SU-DHL-6 (cell line): Measurements from ENCODE around the gene DCAKD.

Experiments
- H2AFZ ChIP-seq: fragments of 200-600 bp; sonication (generic); 2 replicates; pipeline ENCODE4 v1.6.1; 2014; ENCODE audit warnings: low read depth, mild to moderate bottlenecking, moderate library complexity, mixed read lengths, antibody characterized with exemption, low read length; ENCODE audit not compliant: severe bottlenecking
- H3F3A ChIP-seq: fragments of 200-600 bp; shearing (Covaris generic); 2 replicates; pipeline ENCODE4 v1.6.0; 2016; ENCODE audit warnings: antibody characterized with exemption, mild to moderate bottlenecking; ENCODE audit not compliant: insufficient read depth
- H3K27ac ChIP-seq: fragments of 200-600 bp; sonication (generic); 2 replicates; pipeline ENCODE4 v1.5.1; 2016; ENCODE audit warnings: low read depth, mild to moderate bottlenecking, low read length, moderate library complexity, mixed read lengths
- H3K27me3 ChIP-seq: fragments of 200-600 bp; sonication (generic), shearing (Covaris generic); 2 replicates; pipeline ENCODE4 v1.6.0; 2014; ENCODE audit warnings: mild to moderate bottlenecking, low read length
- H3K36me3 ChIP-seq: fragments of 200-600 bp; sonication (generic); 2 replicates; pipeline ENCODE4 v1.6.1; 2014; ENCODE audit warnings: mild to moderate bottlenecking, low read length, mixed read lengths
- H3K4me2 ChIP-seq: fragments of 300-600, 200-600 bp; shearing (Covaris generic), sonication (generic); 2 replicates; pipeline ENCODE4 v1.6.0; 2014; ENCODE audit warnings: low read length, low read depth, mild to moderate bottlenecking; ENCODE audit not compliant: poor library complexity, severe bottlenecking
- H3K4me3 ChIP-seq: fragments of 200-600 bp; sonication (generic); 2 replicates; pipeline ENCODE4 v1.5.1; 2014; ENCODE audit warnings: antibody characterized with exemption, low read length, mild to moderate bottlenecking, mixed read lengths; ENCODE audit not compliant: insufficient read depth, poor library complexity, severe bottlenecking
- H3K79me2 ChIP-seq: fragments of 200-600 bp; sonication (generic); 2 replicates; pipeline ENCODE4 v1.6.1; 2014; ENCODE audit warnings: mild to moderate bottlenecking, low read length, moderate library complexity; ENCODE audit not compliant: insufficient read depth
- H3K9ac ChIP-seq: fragments of 200-600 bp; sonication (generic); 2 replicates; pipeline ENCODE4 v1.7.0; 2014; ENCODE audit warnings: mild to moderate bottlenecking, low read length
- H3K9me2 ChIP-seq: fragments of 200-600 bp; sonication (generic); replicated peaks from 2 replicates; pipeline ENCODE4 v1.6.1; 2014; ENCODE audit warnings: low read length; ENCODE audit not compliant: insufficient read depth
- H3K9me3 ChIP-seq: fragments of 200-600 bp; sonication (generic); 2 replicates; pipeline ENCODE4 v1.6.1; 2014; ENCODE audit warnings: low read length, mixed read lengths; ENCODE audit not compliant: insufficient read depth
- H4K20me1 ChIP-seq: fragments of 200-600 bp; sonication (generic); 2 replicates; pipeline ENCODE4 v1.6.1; 2014; ENCODE audit warnings: low read depth, mild to moderate bottlenecking, antibody characterized with exemption, low read length, moderate library complexity, mixed read lengths
- CTCF ChIP-seq: fragments of 200-600 bp; sonication (generic); IDR thresholded peaks from one replicate; pipeline ENCODE4 v1.5.1; 2017; ENCODE audit warnings: antibody characterized with exemption, mild to moderate bottlenecking, low read length, moderate library complexity; ENCODE audit not compliant: insufficient read depth, poor library complexity, severe bottlenecking
- EZH2phosphoT487 ChIP-seq: fragments of 200-600 bp; sonication (generic), shearing (Covaris generic); conservative IDR thresholded peaks from 2 replicates; pipeline ENCODE4 v1.6.1; 2018; ENCODE audit warnings: mild to moderate bottlenecking, antibody characterized with exemption, low read length, moderate library complexity, mixed read lengths

DCAKD gene

GRCh38 chr17:45077643-45078042 is 26.2 kb upstream of the DCAKD start:
- no peak overlapping the region for H3K9ac ChIP-seq
- H2AFZ ChIP-seq = no peak overlapping the region
- no peaks in the 10 kb centered on the region for H3K9me3 ChIP-seq
- H3K4me2 ChIP-seq = no peak overlapping the region
- H3K27me3 ChIP-seq = no peaks in the 10 kb centered on the region
- no peak overlapping the region for H3K27ac ChIP-seq
- no peak overlapping the region for H3K4me3 ChIP-seq
- H3K79me2 ChIP-seq = peaks cover 72% of the 10 kb centered on the region
- TF ChIP-seq CTCF (no peak), EZH2phosphoT487 (no peak)
- peaks cover 7% of the 10 kb centered on the region; the same call in 1 of the 2 replicates for H4K20me1 ChIP-seq
- no peaks in the 10 kb centered on the region for H3F3A ChIP-seq
- peaks cover 14% of the 10 kb centered on the region; the same call in 1 of the 2 replicates for H3K36me3 ChIP-seq
- no peaks in the 10 kb centered on the region for H3K9me2 ChIP-seq

GRCh38 chr17:45073414-45074070 is 22.1 kb upstream of the DCAKD start:
- no peak for TF ChIP-seq EZH2phosphoT487
- TF ChIP-seq CTCF = no peak
- H3K27ac ChIP-seq = no peak overlapping the region
- peaks cover 12% of the 10 kb centered on the region for H3K36me3 ChIP-seq
- no peak overlapping the region for H3K4me2 ChIP-seq
- no peaks in the 10 kb centered on the region for H3K9me3 ChIP-seq
- H4K20me1 ChIP-seq = peaks cover 5% of the 10 kb centered on the region; the same call in 1 of the 2 replicates
- no peak overlapping the region for H2AFZ ChIP-seq
- H3F3A ChIP-seq = no peaks in the 10 kb centered on the region
- H3K9me2 ChIP-seq = no peaks in the 10 kb centered on the region
- H3K27me3 ChIP-seq = no peaks in the 10 kb centered on the region
- no peak overlapping the region for H3K4me3 ChIP-seq
- peaks cover 90% of the 10 kb centered on the region for H3K79me2 ChIP-seq
- no peak overlapping the region for H3K9ac ChIP-seq

- Histone ChIP-seq H2AFZ (no peak overlapping the region), H3K36me3 (peaks cover 12% of the 10 kb centered on the region), H3F3A (peaks cover 4% of the 10 kb centered on the region; the same call in 1 of the 2 replicates), H3K27me3 (no peaks in the 10 kb centered on the region), H3K4me2 (no peak overlapping the region), H3K9me3 (no peaks in the 10 kb centered on the region), H4K20me1 (0 out of 2 replicates have a peak, but pooled peaks cover 5% of the 10 kb centered on the region), H3K4me3 (no peak overlapping the region), H3K9ac (no peak overlapping the region), H3K9me2 (no peaks in the 10 kb centered on the region), H3K79me2 (peaks cover 90% of the 10 kb centered on the region), H3K27ac (no peak overlapping the region)
- no peak for TF ChIP-seq CTCF
These were observed 19.4 kb upstream of the DCAKD start for GRCh38 chr17:45070809-45071208.
